Erythroblast (primary cell): ENCODE measurements around the gene GMFB.

Experiments used
- DNase-seq, 2 experiments: peaks; one replicate each; lab custom pipeline; 2025; lab: John Stamatoyannopoulos, UW
- GATA1 ChIP-seq: IDR thresholded peaks from 2 replicates; pipeline ENCODE4 v1.6.1; 2011; ENCODE audit warnings: low read depth, mild to moderate bottlenecking, control low read depth, low read length, moderate library complexity
- POLR2A ChIP-seq: IDR thresholded peaks from 2 replicates; pipeline ENCODE4 v1.6.1; 2011; ENCODE audit warnings: mild to moderate bottlenecking, low read length

GMFB gene

GRCh38 chr14:54509546-54510501, 21.0 kb upstream of the GMFB start, which contains the start of gene CGRRF1:
TSS of gene CGRRF1 (plus strand) at chr14:54509906. CDS start at chr14:54509960, 54 bp downstream.
- peak; percentile 72 for TF ChIP-seq POLR2A
- no peak for TF ChIP-seq GATA1
- DNase-seq, result peak; percentile 98

- TF ChIP-seq GATA1 (no peak), POLR2A (no peak)
- peak; percentile 15 to 23 for DNase-seq
Measured at GRCh38 chr14:54503486-54503885, 14.7 kb upstream of the GMFB start.

GRCh38 chr14:54502602-54503001, 13.8 kb upstream of the GMFB start:
- TF ChIP-seq GATA1 (no peak), POLR2A (no peak)

GRCh38 chr14:54501480-54501879, 12.7 kb upstream of the GMFB start:
- TF ChIP-seq GATA1 (no peak), POLR2A (no peak)
- DNase-seq, result no peak

More at GRCh38 chr14:54502602-54503001, 13.8 kb upstream of the GMFB start:
- DNase-seq, result no peak

- TF ChIP-seq GATA1 (no peak), POLR2A (no peak)
Measured at GRCh38 chr14:54500744-54501143, 12.0 kb upstream of the GMFB start.

GRCh38 chr14:54498579-54498978, 9.8 kb upstream of the GMFB start:
- TF ChIP-seq POLR2A, result no peak
- no peak for TF ChIP-seq GATA1
- DNase-seq, result no peak

More at GRCh38 chr14:54500744-54501143, 12.0 kb upstream of the GMFB start:
- no peak for DNase-seq

GRCh38 chr14:54498095-54498531, 9.3 kb upstream of the GMFB start:
- no peak for DNase-seq
- TF ChIP-seq POLR2A, result no peak
- no peak for TF ChIP-seq GATA1

GRCh38 chr14:54497224-54497623, 8.4 kb upstream of the GMFB start:
- TF ChIP-seq POLR2A (no peak), GATA1 (no peak)
- DNase-seq, result no peak

GRCh38 chr14:54493293-54493692, 4.5 kb upstream of the GMFB start:
- DNase-seq, result no peak

GRCh38 chr14:54490445-54491175, 1.8 kb upstream of the GMFB start:
- DNase-seq, result no peak
- TF ChIP-seq POLR2A, result no peak
- TF ChIP-seq GATA1, result no peak

More at GRCh38 chr14:54493293-54493692, 4.5 kb upstream of the GMFB start:
- TF ChIP-seq POLR2A (no peak), GATA1 (no peak)

GRCh38 chr14:54489731-54490444, 1.1 kb upstream of the GMFB start:
- TF ChIP-seq GATA1 (no peak), POLR2A (no peak)

GRCh38 chr14:54489318-54489683, 521 bp upstream of the GMFB start:
- DNase-seq, result no peak
- TF ChIP-seq POLR2A, result no peak
- no peak for TF ChIP-seq GATA1

More at GRCh38 chr14:54489731-54490444, 1.1 kb upstream of the GMFB start:
- peak in 1 of 2 experiments; percentile 22 for DNase-seq

- DNase-seq, result no peak
- TF ChIP-seq GATA1 (no peak), POLR2A (no peak)
Measured at GRCh38 chr14:54488318-54488645, 498 bp downstream of the GMFB start.

- TF ChIP-seq GATA1 (no peak), POLR2A (no peak)
- peak in 1 of 2 experiments; percentile 40 for DNase-seq
Measured at GRCh38 chr14:54487771-54488170, 1.0 kb downstream of the GMFB start.
